CD4-positive, alpha-beta T cell (primary cell): ENCODE results near the gene PIGL. TPM values are rescaled to one million over a fixed set of nuclear protein-coding genes. Genes with fewer than 3 reads are reported as not detected.
"Not testable (repeated sequence)": the region's sequence is repeated elsewhere in the genome, so short reads cannot be mapped to it uniquely, and the experiment has no call there.

ENCODE experiments used
- ATAC-seq: fragments of 200-7000 bp; cut with Tn5 transposase; one replicate; pipeline ENCODE4 v1.10.0; 2022; ENCODE audit warnings: mild to moderate bottlenecking; ENCODE audit not compliant: poor library complexity
- CTCF ChIA-PET: fragments of 350-600 bp; sonication (Branson Sonifier 250); formaldehyde crosslinking; loops from one replicate; lab custom pipeline; 2021; ENCODE audit warnings: antibody characterized with exemption, inconsistent platforms; lab: Charles Lee
- POLR2A ChIA-PET: fragments of 350-600 bp; sonication (Branson Sonifier 250); formaldehyde crosslinking; loops from one replicate; lab custom pipeline; 2021; ENCODE audit warnings: antibody characterized with exemption, inconsistent platforms; lab: Charles Lee
- DNase-seq, 14 experiments: peaks; one replicate each; pipeline ENCODE4 v3.0.0-alpha.2; 2013 to 2020; ENCODE audit warnings: mixed read lengths in 2 of 14
- H3K27ac ChIP-seq, 2 donors: one replicate each; pipeline versions ENCODE4 v1.5.1 to v1.7.0; 2013; ENCODE audit warnings: low read length in 2 of 2, low read depth in 1 of 2, mild to moderate bottlenecking in 1 of 2
- H3K27me3 ChIP-seq, 2 experiments: 1 replicate in 1 of 2; 2 replicates in 1 of 2; pipeline versions ENCODE4 v1.6.1 to v1.7.0; 2013; ENCODE audit warnings: low read length in 2 of 2, control low read depth in 1 of 2, mild to moderate bottlenecking in 1 of 2, moderate library complexity in 1 of 2; ENCODE audit not compliant: insufficient read depth in 2 of 2, control insufficient read depth in 1 of 2
- H3K36me3 ChIP-seq: one replicate; pipeline ENCODE4 v1.6.1; 2013; ENCODE audit warnings: low read length, control low read depth; ENCODE audit not compliant: insufficient read depth
- H3K4me1 ChIP-seq: one replicate; pipeline ENCODE4 v1.6.1; 2013; ENCODE audit warnings: low read length, control low read depth; ENCODE audit not compliant: insufficient read depth
- H3K4me3 ChIP-seq: one replicate; pipeline ENCODE4 v1.5.1; 2013; ENCODE audit warnings: mild to moderate bottlenecking, low read length, moderate library complexity
- H3K9me3 ChIP-seq, 2 experiments: 1 replicate in 1 of 2; 2 replicates in 1 of 2; pipeline versions ENCODE4 v1.6.1 to v1.7.0; 2013; ENCODE audit warnings: low read length in 2 of 2, mild to moderate bottlenecking in 2 of 2, control low read depth in 1 of 2, moderate library complexity in 1 of 2; ENCODE audit not compliant: control insufficient read depth in 1 of 2, insufficient read depth in 1 of 2
- H3K27ac Mint-ChIP-seq: one replicate; pipeline ENCODE4 v1.8.0; 2020; ENCODE audit warnings: mixed read lengths
- H3K27me3 Mint-ChIP-seq: one replicate; pipeline ENCODE4 v1.8.0; 2021; ENCODE audit warnings: mixed read lengths
- H3K36me3 Mint-ChIP-seq: one replicate; pipeline ENCODE4 v1.8.0; 2021; ENCODE audit warnings: low read depth, mixed read lengths
- H3K4me1 Mint-ChIP-seq: one replicate; pipeline ENCODE4 v1.8.0; 2021; ENCODE audit warnings: low read depth, mixed read lengths
- H3K4me3 Mint-ChIP-seq: one replicate; pipeline ENCODE4 v1.8.0; 2020; ENCODE audit warnings: mild to moderate bottlenecking, mixed read lengths
- H3K9me3 Mint-ChIP-seq: one replicate; pipeline ENCODE4 v1.8.0; 2020; ENCODE audit warnings: mixed read lengths
- intact Hi-C, 2 experiments: fragments of 100-400 bp; cut with DNase I in 1 of 2; cut with micrococcal nuclease in 1 of 2; formaldehyde crosslinking; loops; one replicate each; pipeline versions ENCODE4 v1.15.1 to v1.9.0; 2023 to 2025; cut with DNase I, micrococcal nuclease
- total RNA-seq, 174 experiments: library from RNA in 2 of 174; stranded (reverse) in 2 of 174; gene quantifications; one replicate each; pipeline ENCODE4 v1.2.3 and lab custom pipeline; 2021 to 2026
- TF ChIP-seq, protein P1 (sequence below): fragments of 200-600 bp; IDR thresholded peaks from one replicate; pipeline ENCODE4 v1.8.0; 2022; ENCODE audit warnings: antibody characterized with exemption, mild to moderate bottlenecking

The PIGL gene
- total RNA-seq, 2 experiments from 2014 or later: 48.4 to 49.0 TPM

- H3K36me3 Mint-ChIP-seq: peaks cover 15% of the 10 kb centered on the region
- peak overlapping the region; percentile 92 for H3K4me3 Mint-ChIP-seq
- Histone ChIP-seq H3K4me1 (peaks cover 36% of the 10 kb centered on the region), H3K27ac (peak overlapping the region; percentile 17 to 79), H3K27me3 (no peaks in the 10 kb centered on the region), H3K9me3 (no peaks in the 10 kb centered on the region), H3K36me3 (no peaks in the 10 kb centered on the region), H3K4me3 (peak overlapping the region; percentile 73)
- CTCF ChIA-PET: interaction anchor here (1.0 to 1.5 kb wide), 4 partner anchors 15 to 71 kb away, joined by 3 to 5 read pairs (median 4); no protein-coding TSS in a partner anchor
- DNase-seq (peak in 5 of 14 experiments; percentile 3 to 30 (median 13)), ATAC-seq (peak; percentile 4)
- no peaks in the 10 kb centered on the region for H3K9me3 Mint-ChIP-seq
- TF ChIP-seq, protein P1, sequence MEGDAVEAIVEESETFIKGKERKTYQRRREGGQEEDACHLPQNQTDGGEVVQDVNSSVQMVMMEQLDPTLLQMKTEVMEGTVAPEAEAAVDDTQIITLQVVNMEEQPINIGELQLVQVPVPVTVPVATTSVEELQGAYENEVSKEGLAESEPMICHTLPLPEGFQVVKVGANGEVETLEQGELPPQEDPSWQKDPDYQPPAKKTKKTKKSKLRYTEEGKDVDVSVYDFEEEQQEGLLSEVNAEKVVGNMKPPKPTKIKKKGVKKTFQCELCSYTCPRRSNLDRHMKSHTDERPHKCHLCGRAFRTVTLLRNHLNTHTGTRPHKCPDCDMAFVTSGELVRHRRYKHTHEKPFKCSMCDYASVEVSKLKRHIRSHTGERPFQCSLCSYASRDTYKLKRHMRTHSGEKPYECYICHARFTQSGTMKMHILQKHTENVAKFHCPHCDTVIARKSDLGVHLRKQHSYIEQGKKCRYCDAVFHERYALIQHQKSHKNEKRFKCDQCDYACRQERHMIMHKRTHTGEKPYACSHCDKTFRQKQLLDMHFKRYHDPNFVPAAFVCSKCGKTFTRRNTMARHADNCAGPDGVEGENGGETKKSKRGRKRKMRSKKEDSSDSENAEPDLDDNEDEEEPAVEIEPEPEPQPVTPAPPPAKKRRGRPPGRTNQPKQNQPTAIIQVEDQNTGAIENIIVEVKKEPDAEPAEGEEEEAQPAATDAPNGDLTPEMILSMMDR: no peak
- POLR2A ChIA-PET: interaction anchor here (1.1 to 3.5 kb wide), 5 partner anchors 25 to 166 kb away, joined by 3 to 22 read pairs (median 6); partner anchors contain the start of gene UBB
- H3K27me3 Mint-ChIP-seq: no peaks in the 10 kb centered on the region
- intact Hi-C loops: loop anchor here (5.0 kb wide), 4 partner anchors 72 to 322 kb away; partner anchors contain the start of gene CENPV (in 1 of the 2)
- peaks cover 58% of the 10 kb centered on the region for H3K4me1 Mint-ChIP-seq
- peak overlapping the region; percentile 99 for H3K27ac Mint-ChIP-seq
Observed at GRCh38 chr17:16215002-16215272, 2.1 kb upstream of the PIGL start.

DNA sequence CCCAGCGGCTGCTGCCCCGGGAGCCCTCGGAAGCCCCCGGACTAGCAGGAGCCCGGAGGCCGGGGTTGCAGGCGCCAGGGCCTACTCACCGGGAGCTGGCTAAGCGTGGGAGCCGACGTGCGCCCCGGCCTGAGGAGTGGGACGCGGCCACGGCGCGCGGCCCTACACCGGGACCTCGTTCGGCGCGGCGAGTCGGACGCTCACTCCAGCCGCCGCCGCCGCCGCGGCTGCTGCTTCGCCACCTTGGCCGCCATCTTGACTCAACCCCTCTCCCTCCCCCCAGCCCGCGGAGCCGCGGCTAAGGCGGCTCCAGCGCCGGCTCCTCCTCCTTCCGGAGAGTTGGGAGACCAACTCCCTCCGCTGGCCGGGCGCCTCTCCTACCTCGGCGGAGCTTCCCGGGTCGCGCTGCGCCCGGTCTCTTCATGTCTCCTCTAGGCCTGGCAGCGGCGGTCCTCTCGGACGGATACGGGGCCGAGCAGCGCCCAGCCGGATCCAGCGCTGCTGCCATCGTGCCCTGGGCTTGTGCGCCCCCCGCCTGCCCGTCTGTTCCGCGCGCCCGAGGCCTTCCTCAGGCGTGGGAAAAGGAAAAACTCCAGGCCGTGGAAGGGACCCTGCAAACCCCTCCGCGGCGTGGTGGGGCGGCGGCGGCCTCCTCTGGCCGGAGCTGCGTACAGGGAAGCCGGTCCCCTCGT lies 1.6 kb upstream of the PIGL start, which contains the start of gene NCOR1:
TSS of gene NCOR1 (minus strand) at position 262 of the 692 bp plus-strand sequence. CDS start 20,965 bp downstream, outside the sequence.
- H3K27ac ChIP-seq: peak within 1 kb of the TSS; percentile 72 to 79
- intact Hi-C loops: loop anchor here (5.0 kb wide), 4 partner anchors 72 to 322 kb away; partner anchors contain the start of gene CENPV (in 1 of the 2)
- DNase-seq (peak; percentile 79 to 95 (median 87)), ATAC-seq (peak; percentile 87)
- no peaks in the 10 kb centered on the region for H3K9me3 ChIP-seq
- Mint-ChIP-seq H3K4me3 (peak within 1 kb of the TSS; percentile 100), H3K36me3 (peaks cover 15% of the 10 kb centered on the region), H3K27ac (peak within 1 kb of the TSS; percentile 99), H3K9me3 (no peaks in the 10 kb centered on the region), H3K4me1 (peaks cover 58% of the 10 kb centered on the region), H3K27me3 (no peaks in the 10 kb centered on the region)
- TF ChIP-seq, protein P1: no peak
- CTCF ChIA-PET: interaction anchor here (1.0 to 1.5 kb wide), 5 partner anchors 15 to 71 kb away, joined by 3 to 5 read pairs (median 4); no protein-coding TSS in a partner anchor
- POLR2A ChIA-PET: interaction anchor here (0.6 to 3.5 kb wide), 7 partner anchors 26 to 184 kb away, joined by 3 to 22 read pairs (median 4); partner anchors contain the start of gene UBB
- H3K36me3 ChIP-seq: no peaks in the 10 kb centered on the region
- peaks cover 36% of the 10 kb centered on the region for H3K4me1 ChIP-seq
- H3K4me3 ChIP-seq: peak within 1 kb of the TSS; percentile 73
- no peaks in the 10 kb centered on the region for H3K27me3 ChIP-seq

GRCh38 chr17:16215965-16216316 lies 1.1 kb upstream of the PIGL start:
- peaks cover 15% of the 10 kb centered on the region for H3K36me3 Mint-ChIP-seq
- no peaks in the 10 kb centered on the region for H3K9me3 Mint-ChIP-seq
- H3K4me1 Mint-ChIP-seq: peaks cover 58% of the 10 kb centered on the region
- intact Hi-C loops: loop anchor here (5.0 kb wide), 4 partner anchors 71 to 321 kb away; partner anchors contain the start of gene CENPV (in 1 of the 2)
- ATAC-seq (no peak), DNase-seq (peak in 9 of 14 experiments; percentile 3 to 55 (median 12))
- TF ChIP-seq, protein P1: no peak
- H3K27me3 ChIP-seq: no peaks in the 10 kb centered on the region
- peak overlapping the region; percentile 99 for H3K27ac Mint-ChIP-seq
- H3K9me3 ChIP-seq: no peaks in the 10 kb centered on the region
- H3K27me3 Mint-ChIP-seq: no peaks in the 10 kb centered on the region
- POLR2A ChIA-PET: interaction anchor here (1.1 to 3.5 kb wide), 6 partner anchors 26 to 165 kb away, joined by 3 to 22 read pairs (median 4); partner anchors contain the start of gene UBB
- peak overlapping the region; percentile 72 to 79 for H3K27ac ChIP-seq
- H3K4me3 ChIP-seq: peak overlapping the region; percentile 73
- peak overlapping the region; percentile 100 for H3K4me3 Mint-ChIP-seq
- peaks cover 36% of the 10 kb centered on the region for H3K4me1 ChIP-seq
- CTCF ChIA-PET: interaction anchor here (1.0 to 1.5 kb wide), 5 partner anchors 14 to 70 kb away, joined by 3 to 5 read pairs (median 4); no protein-coding TSS in a partner anchor
- no peaks in the 10 kb centered on the region for H3K36me3 ChIP-seq

DNA sequence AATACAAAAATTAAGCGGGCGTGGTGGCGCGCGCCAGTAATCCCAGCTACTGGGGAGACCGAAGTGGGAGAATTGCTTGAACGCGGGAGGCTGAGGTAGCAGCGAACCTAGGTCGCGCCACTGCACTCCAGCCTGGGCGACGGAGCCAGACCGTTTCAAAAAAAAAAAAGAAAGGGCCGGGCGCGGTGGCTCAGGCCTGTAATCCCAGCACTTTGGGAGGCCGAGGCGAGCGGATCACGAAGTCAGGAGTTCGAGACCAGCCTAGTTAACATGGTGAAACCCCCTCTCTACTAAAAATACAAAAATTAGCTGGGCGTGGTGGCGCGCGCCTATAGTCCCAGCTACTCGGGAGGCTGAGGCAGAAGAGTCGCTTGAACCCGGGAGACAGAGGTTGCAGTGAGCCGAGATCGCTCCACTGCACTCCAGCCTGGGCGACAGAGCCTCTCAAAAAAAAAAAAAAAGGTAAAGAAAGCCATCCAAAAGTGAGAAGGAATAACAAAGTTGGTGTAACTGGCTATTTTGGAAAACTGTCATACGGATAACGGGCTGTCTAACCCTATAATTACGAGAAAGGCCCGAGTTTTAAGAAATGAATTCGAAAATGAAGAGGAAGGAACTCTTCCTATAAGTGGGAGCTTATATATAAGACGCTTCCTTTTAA lies 539 bp upstream of the PIGL start:
- peak overlapping the region; percentile 99 for H3K27ac Mint-ChIP-seq
- peaks cover 36% of the 10 kb centered on the region for H3K4me1 ChIP-seq
- CTCF ChIA-PET: interaction anchor here (1.1 to 1.2 kb wide), 2 partner anchors 22 to 52 kb away, joined by 3 read pairs; no protein-coding TSS in a partner anchor
- not testable (repeated sequence) for H3K27me3 ChIP-seq, ATAC-seq, DNase-seq, H3K9me3 Mint-ChIP-seq, H3K36me3 ChIP-seq, H3K9me3 ChIP-seq, H3K27me3 Mint-ChIP-seq
- POLR2A ChIA-PET: interaction anchor here (0.7 to 3.5 kb wide), 9 partner anchors 14 to 222 kb away, joined by 3 to 22 read pairs (median 6); partner anchors contain the start of genes CENPV and UBB
- intact Hi-C loops: loop anchor here (5.0 kb wide), 4 partner anchors 71 to 321 kb away; partner anchors contain the start of gene CENPV (in 1 of the 2)
- H3K4me1 Mint-ChIP-seq: peaks cover 54% of the 10 kb centered on the region
- H3K4me3 Mint-ChIP-seq: peak overlapping the region; percentile 100
- peaks cover 15% of the 10 kb centered on the region for H3K36me3 Mint-ChIP-seq
- H3K27ac ChIP-seq: peak overlapping the region; percentile 72 to 79
- peak overlapping the region; percentile 73 for H3K4me3 ChIP-seq
